SK-N-MC (cell line): ENCODE data around the gene NFATC2.

Experiments used
- EZH2 ChIP-seq: fragments of 200-600 bp; sonication (generic); IDR thresholded peaks from one replicate; pipeline ENCODE4 v1.6.1; 2017; ENCODE audit warnings: antibody characterized with exemption
- POLR2AphosphoS5 ChIP-seq: IDR thresholded peaks from 2 replicates; pipeline ENCODE4 v1.6.1; 2012; ENCODE audit warnings: mild to moderate bottlenecking, low read depth, low read length, borderline replicate concordance

- TF ChIP-seq EZH2, result no peak
- no peak for TF ChIP-seq POLR2AphosphoS5
These were observed 203.7 kb downstream of the NFATC2 start for GRCh38 chr20:51338692-51339440.
